Left renal pelvis (tissue), 4 donors: ENCODE results near the gene KLF7. TPM values are rescaled to one million over a fixed set of nuclear protein-coding genes. Genes with fewer than 3 reads are reported as not detected.

Experiments
- DNase-seq, 4 donors: peaks; one replicate each; pipeline ENCODE4 v3.0.0-alpha.2; 2013; ENCODE audit warnings: low read depth in 4 of 4, low spot score in 3 of 4
- polyA plus RNA-seq, 4 donors: library from polyadenylated mRNA; unstranded; fragments of 120-200 nt; gene quantifications; one replicate each; pipeline ENCODE4 v1.2.1, GENCODE V29; 2013; ENCODE audit not compliant: insufficient read length in 4 of 4

The KLF7 gene
- 10 to 100 TPM; 18.6 to 34.1 (median 25.6) TPM for polyA plus RNA-seq

DNA sequence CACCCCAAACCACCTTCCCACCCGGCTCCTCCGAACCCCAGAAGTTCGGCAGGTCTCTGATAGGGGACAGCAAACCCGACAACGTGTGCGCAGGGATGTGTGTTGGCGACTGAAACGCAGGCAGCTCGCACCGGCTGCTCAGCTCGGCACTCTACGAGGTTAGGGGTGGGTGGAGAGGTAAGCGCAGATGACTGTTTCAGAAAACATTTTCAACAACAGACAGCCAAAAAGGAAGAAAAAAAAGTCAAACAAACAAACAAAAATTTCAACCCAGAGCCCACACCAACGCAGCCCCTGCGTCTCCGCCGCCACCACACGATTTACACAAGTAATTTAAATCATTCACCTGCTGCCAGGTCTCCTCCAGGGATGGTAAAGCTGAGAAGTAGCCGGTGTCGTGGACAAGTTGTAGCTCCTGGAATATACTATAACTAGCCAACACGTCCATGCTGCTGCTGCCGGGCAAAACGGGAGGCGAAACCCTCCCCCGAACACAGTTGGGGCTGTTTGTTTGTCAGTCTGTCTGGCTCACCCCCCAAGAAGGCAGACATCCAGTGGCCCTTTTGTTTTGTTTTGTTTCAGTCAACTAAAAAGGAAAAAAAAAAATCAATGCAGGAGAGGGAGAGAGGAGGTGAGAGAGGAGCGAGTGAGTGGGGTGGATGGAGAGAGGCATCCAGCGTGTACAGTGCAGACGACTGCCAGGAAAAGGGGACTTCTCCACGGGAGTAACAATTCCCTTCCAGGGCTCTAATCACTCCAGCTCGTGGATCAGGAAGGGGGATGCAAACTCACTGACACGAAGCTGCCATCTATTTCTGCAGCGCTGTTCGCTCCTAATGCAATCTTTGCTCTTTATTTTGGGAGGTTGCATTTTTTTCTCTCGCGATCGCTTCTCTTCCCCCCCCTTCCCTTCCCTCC lies at the start of gene KLF7:
Gene KLF7 (minus strand): TSS at position 828 of the 918 bp plus-strand sequence. CDS start 380 bp downstream, at position 448.
- DNase-seq: peak in 1 of 4 donors; percentile 41

DNA sequence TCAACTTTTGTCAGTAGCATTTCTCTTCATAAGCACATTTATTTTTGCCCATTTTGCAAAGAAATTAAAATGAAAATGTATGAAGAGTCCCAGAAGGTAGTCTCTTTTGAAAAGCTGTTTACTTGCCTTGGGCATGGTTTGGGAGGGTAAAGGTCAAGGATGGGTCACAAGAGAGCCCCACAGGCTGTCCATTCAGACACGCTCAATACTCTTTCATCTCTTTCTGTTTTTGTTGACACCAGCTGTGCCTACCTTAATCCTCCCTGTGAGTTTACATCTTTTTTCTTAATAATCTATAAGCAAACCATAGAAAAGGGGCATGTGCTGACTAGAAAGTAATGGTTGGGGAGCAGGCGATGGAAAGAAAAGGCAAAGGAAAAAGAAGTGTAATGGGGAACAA lies 49.6 kb upstream of the KLF7 start:
- no peak for DNase-seq

DNA sequence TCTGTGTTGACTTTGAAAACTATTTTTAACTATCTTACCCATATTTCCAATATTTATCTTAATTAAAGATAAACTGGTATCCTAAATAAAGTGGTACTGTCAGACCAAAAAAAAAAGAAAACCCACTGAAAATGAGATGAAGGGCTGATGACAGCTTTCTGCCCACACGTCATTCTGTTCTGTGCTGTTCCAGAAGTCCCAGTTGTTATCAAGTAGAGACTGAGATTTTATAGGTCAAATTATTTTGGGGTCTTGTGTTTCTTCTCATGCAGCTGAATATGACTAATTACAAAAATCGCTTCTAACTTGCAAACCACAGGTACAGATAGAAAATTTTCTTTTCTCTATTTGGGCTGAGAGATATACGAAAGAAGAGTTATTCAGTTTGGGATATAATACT lies 48.7 kb upstream of the KLF7 start:
- DNase-seq: no peak

DNA sequence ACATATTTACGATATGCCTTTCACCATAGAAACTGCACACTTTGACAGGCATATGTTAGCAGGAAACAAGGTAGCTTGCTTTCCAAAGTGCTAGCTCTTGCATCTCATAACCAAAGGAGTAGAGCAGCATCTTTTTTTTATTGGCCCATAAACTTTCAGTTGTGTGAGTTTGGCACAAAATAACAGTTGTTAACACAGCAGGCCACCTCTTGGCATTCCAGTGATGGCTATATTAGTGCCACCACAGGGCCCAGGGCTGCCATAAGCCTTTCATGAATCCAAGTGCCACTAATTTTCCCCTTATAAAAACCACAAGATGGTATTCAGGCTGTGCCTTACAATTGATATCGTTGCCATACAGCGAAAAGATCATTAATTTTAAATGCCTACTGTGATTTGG lies 40.3 kb upstream of the KLF7 start:
- DNase-seq: no peak

DNA sequence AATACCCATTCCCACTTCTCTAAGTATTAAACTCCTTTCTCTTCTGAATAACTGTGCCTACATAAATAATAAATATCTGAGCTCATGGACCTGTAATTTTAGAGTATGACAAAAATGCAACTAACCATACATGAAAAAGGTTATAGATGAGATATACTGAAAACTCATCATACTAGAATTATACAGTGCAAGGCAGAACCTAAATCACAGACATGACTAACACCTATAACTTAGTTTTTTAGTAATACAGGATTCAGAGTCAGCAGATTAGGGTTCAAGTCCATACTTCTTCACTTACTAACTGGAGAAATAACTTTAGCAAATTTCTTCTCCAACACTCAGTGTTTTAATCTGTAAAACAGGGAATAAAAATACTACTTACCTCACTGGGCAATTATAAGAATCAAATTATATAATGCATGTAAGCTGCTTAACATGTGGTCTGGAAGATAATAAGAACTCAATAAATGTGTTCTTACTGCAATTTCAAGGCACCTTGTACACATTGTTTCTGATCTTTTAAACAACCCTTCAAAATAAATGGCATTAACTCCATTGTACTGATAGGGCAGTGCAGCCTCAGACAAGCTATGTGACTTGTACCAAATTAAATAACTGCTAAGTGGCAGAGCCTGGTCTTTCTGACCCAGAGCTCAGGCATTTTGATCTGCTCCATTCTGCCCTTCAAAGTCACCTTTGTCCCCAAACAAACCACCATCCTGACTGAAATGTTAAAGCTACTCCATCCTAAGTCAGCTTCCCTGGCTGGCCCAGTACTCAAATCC lies 39.6 kb upstream of the KLF7 start:
- no peak for DNase-seq

DNA sequence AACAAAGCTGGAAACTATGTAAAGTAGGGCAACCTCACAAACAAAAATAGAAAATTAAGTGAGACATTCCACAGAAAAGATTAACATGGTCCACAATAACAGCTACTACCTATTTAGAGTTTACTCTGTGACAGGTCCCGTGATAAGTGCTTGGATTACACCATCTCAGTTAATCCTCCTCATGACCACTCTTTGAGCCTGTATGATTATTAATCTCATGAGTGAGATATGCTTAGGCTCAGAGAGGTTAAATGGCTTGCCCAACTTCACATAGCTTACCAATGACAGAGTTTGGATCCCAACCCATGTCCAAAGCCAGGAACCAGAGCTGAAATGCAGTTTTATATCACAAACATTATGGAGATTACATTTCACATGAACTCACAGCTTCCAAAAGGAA lies 37.3 kb upstream of the KLF7 start:
- no peak for DNase-seq

DNA sequence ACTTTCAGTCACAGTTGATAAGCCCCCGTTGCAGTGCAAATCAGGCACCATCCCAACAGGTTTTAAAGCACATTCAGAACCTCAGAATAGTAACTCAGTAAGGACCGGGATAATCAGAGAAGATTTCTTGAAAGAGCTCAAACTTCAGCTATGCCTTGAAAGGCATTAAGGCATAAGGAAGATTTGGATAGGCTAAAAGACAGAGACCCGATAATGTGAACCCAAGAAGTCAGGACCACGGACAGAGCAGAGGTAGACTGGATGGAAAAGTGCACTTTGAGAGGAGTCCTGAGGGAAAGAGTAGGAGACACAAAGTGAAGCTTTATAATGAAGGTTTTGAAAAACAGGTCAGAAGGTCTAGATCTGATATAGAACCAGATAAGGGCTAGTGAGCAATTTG lies 36.9 kb upstream of the KLF7 start:
- peak in 2 of 4 donors; percentile 54 to 63 for DNase-seq

DNA sequence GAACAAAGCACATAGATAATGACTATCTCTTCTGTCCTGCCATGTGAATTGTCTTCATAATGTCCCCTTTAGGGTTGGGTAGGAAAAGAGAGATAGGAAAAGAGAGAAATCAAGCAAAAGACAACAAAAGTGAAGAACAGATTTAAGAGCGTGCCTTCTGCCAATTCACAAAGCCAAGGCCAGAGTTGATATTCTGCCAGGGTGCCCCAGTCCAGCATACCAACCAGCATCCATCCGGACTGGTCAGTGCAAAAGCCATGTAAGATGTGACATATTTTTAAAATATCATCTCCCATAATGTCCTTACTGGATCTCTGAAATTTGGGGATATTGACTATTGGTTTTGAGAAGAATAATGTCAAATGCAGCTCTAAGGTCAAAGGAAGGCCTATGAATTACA lies 35.7 kb upstream of the KLF7 start:
- DNase-seq: no peak

DNA sequence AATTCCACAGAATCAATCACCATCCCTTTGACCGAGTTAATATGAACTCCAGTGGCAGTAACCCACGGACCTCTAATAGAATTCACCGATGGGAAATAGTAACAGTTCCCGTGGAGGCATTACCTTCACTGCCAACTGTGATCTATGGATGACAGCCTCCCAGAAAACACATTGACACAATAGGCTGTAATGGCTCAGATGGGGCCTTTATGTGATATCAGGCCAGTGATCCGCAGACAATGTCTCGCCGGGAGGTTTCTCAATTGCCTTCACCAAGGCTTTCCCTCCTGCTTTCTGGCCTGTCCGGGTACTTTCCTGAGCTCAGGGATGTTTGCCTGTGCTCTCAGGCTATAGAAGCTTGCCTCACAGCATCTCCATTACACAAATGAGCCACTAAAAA lies 34.4 kb upstream of the KLF7 start:
- DNase-seq: no peak

DNA sequence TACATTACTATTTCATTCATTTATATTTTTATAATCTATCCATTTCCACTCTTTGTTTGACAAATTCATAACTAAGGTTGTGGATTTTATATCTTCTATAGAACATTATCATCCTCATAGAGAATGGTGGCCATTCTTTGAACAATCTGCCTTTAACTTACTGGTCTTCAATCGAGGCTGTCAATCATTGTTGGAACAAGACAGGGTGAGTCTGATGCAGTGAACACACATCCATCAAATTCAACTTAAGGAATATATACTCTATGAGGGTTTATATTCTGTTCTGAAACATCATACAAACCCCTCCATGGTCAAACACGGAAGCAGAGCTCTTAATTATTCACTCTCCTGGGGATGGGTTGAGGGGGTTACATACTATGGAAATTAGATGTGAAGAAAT lies 28.3 kb upstream of the KLF7 start:
- no peak for DNase-seq

DNA sequence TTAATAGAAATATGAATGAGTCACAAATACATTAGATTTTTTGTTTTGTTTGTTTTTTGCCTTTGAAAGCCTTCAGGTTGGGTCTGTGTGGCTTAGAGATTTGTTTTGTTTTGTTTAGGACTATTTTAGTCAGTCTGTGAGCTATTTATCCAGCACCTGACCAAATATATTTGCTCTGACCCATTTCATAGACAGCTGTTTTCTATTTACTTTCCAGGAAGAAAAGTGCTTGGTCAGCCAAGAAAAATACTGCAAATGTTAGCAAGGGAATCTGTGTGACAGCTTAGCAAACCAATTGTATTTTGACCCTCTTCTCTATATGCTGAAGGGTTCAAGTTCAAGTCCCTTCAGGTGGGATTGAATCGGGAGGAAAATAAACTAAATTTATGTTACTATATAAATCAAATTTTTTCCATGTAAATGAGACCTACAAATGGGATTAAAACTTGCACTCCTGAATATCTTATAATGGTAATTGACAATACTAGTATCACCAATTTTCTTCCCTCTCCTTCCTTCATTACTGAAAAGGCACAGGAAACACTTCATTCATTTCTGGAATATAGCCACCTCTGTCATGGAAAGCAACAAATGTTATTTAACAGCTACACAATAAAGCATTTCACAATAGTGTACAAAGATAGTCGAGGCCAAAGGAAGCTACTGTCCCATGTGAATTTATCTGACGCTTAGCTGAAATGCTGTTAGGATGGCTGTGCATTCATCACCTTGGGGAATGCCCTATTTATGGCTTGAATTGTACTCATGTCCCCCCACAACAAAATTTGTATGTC lies 23.1 kb upstream of the KLF7 start:
- DNase-seq: peak in 1 of 4 donors; percentile 24

DNA sequence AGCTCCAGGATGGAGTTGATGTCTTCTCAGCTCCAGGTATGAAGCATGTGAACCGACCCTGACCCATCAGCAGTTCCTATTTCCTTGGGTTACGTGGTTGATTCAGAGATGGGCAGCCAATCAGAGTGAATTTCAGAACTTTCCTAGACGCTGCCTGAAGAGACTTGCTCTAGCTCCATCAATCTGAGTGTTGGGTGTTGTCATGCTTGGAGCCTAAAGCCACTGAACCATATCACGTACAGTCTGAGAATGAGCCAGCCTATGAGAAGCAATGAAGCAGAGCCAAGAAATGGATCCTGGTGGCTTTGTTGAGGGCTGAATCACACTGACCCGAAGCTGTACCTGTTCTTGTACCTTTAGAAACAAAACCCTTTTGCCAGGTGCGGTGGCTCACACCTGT lies 19.6 kb upstream of the KLF7 start:
- DNase-seq: no peak

DNA sequence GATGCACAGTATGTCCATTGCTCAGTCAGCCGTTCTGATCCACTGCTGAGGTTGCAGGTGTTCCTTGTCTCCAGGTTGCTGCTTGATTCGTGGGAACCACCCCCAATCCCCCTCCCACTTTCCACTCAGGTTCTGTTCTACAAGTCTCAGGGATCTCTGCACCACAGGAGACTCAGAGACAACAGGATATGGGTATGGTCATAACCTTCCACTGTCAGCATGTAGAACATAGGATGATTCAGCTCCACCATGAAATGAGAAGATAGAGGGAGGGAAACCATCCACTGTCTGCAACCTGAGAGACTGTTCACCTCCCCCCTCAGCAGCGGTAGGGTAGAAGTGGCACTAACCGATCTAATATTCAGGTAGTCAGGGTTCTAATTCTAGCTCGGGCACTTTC lies 19.0 kb upstream of the KLF7 start:
- no peak for DNase-seq

DNA sequence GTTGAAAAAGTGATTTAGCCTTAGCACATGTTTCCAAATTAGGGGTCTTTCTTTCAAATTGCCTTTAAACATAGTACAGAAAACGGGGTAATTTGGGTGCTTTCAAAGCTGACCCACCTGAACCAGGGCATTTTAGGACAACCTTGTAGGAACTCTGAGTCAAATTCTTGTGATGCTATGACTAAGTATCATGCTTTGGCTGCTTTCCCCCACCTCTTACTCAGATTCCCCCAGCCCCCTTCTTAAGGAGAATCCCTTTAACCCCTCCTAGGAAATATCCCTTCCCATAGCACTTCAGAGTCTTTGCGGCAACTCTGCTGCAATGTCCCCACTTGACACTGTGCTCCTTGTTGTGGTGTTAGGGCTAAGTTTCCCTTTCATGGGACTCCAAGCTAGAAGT lies 18.6 kb upstream of the KLF7 start:
- no peak for DNase-seq

DNA sequence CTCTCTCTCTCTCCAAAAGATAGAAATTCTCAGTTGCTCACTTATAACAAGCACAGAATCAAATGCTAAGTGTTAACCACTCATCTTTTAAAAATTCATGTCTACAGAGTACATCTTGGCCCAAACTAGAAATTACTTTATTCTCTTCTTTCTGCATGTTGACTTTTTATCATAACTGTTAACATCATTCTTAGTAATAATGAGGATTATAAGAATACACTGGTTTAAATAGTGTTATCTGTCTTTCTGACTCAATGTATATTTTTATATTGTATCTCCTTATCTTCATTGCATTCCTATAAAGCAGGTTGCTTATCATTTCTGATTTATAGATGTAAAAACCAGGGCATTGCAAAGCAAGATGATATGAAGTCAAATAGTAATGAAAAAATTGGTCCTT lies 17.8 kb upstream of the KLF7 start:
- DNase-seq: no peak

DNA sequence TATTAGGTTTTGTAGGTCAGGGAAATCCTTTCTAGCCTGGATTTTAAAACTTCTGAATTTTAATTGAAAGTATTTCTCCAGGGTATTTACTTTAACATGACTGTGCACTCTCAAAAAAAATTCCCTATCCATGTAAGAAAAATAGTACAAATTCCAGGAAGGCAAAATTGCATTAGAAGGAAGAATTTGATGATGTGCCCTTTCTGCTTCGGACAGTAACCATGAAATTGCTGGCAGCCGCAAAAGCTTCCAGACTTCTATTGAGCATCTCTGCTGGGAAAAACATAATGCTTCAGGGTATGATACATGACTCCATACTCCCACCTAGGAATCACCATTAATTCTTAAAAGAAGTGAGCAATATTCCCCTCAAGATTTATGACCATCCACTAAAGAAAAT lies 17.2 kb upstream of the KLF7 start:
- DNase-seq: no peak

DNA sequence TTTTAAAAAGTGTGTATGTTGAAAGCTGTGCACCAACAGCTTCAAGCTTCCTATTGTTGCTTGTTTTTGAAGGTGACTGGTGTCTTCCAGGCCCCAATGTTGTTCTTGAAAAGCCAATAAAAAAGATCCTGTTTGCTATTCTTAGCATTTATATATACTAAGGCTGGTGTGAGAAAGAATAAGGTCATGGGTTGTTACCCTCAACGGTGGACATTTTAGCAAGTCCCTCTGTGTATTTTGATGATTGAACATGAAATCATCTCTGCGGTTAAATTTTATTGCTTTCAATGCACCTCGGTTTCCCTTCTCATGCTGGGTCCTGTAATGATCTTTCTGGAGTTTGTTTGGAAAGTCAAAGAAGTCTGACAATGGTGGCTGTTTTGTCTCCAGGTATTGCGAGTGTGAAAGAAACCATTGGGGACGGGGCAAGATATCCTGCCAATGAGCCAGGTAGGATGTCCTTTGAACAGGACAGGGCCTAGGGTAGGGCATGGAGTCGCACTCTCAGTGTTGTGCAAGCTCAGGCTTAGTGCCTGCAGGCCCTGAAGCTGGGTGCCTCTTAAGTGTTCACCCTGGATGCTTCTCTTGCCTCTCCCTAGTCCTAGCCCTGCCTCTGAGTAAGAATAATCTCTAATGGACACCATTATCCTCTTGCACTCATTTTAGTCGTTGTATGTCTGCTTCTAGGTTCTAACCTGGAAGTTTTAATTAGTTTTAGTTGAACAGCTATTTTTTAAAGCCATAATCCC lies 16.0 kb upstream of the KLF7 start:
- no peak for DNase-seq

DNA sequence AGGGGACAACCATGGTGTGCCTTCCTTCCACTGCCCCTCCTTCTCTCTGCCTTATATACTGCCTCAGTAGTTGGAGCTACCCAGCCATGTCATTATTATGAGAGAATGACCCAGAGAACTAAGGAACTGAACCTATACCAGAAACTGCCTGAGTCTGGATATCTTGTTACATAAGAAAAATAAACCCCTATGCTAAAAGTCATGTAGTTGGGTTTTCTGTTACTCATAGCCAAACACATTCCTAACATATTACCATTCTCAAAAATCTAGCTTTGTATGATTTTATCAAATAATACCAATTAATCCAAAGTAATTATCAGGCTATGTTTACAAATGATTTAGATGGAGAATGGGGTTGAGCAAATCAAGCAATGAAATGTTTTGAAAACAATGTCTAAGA lies 15.0 kb upstream of the KLF7 start:
- DNase-seq: no peak

DNA sequence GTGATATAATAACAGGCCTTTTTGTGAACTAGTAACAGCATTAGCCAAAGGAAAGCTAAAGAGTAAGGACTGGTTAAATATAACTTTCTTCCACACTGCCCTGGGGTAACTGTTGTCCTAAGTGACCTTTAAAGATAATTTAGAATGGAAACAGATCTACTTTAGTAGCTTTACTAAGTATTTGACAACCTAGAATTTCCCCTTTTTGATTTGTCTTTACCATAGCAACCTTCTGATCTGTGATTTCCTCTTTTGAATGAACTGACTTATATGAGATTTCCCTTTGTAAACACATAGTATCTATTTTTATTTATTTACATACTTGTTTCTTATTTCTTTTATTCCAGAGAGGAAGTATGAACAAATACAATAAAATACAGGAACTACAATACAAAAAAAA lies 10.5 kb upstream of the KLF7 start:
- no peak for DNase-seq

DNA sequence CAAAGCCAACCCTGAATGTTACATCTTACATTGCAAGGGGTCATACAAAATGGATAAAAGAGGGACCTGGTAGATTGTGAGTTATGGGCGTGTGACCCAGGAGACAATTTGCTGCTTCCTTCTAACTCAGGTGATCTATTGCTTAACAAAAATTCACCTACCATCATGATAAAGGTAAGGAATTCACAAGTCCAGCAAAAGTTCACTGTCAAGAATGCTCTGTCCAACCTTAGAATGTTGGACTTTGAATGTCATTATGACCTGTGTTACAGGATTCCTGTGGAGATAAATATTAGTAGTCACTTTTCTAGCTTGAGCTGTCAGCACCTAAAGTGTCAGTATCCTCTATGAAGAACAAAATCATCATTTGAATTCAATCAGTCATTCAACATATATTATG lies 7.9 kb upstream of the KLF7 start:
- DNase-seq: no peak
